DOHH2 (cell line): ENCODE data around the gene TBX21.

Experiments
- EZH2phosphoT487 ChIP-seq: fragments of 200-600 bp; sonication (generic); IDR thresholded peaks from 2 replicates; pipeline ENCODE4 v1.6.1; 2017; ENCODE audit warnings: borderline replicate concordance, mild to moderate bottlenecking, antibody characterized with exemption, low read length, moderate library complexity, mixed read lengths
- TF ChIP-seq, protein P1 (sequence below): fragments of 200-600 bp; sonication (generic); IDR thresholded peaks from one replicate; pipeline ENCODE4 v1.5.1; 2014; ENCODE audit warnings: antibody characterized with exemption, mild to moderate bottlenecking, low read depth, low read length; ENCODE audit not compliant: poor library complexity, severe bottlenecking

DNA sequence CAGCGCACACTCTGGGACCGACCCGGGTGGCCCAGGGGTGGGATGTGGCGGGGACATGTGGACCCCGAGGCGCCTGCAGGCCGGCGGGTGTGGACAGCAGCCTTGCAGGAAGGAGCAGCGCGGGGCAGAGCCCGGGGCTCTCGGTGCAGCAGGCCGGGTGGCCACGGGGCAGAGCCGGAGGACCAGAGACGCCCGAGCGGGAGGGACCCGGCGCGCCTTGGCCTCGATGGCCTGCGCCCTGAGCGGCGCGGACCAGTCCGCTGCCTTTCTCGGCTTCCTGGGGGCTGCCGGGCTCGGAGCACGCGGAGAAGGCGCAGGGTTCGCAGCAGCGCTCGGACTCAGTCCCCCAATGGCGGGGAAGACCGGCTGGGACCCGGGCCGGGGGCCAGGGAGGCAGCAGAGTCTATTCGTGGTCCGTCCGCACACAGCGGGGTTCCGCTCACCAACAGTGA is 45.2 kb downstream of the TBX21 start:
- TF ChIP-seq, protein P1, sequence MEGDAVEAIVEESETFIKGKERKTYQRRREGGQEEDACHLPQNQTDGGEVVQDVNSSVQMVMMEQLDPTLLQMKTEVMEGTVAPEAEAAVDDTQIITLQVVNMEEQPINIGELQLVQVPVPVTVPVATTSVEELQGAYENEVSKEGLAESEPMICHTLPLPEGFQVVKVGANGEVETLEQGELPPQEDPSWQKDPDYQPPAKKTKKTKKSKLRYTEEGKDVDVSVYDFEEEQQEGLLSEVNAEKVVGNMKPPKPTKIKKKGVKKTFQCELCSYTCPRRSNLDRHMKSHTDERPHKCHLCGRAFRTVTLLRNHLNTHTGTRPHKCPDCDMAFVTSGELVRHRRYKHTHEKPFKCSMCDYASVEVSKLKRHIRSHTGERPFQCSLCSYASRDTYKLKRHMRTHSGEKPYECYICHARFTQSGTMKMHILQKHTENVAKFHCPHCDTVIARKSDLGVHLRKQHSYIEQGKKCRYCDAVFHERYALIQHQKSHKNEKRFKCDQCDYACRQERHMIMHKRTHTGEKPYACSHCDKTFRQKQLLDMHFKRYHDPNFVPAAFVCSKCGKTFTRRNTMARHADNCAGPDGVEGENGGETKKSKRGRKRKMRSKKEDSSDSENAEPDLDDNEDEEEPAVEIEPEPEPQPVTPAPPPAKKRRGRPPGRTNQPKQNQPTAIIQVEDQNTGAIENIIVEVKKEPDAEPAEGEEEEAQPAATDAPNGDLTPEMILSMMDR: no peak
- no peak for TF ChIP-seq EZH2phosphoT487
